Measurements from ENCODE around the gene GNG8. TPM values are rescaled to one million over a fixed set of nuclear protein-coding genes. Genes with fewer than 3 reads are reported as not detected.

GNG8 gene
- total and polyA plus RNA-seq, 2 of the 13 experiments (the other 11 are each of a cell fraction or from before 2014, with no cell fraction given): not detected

DNA sequence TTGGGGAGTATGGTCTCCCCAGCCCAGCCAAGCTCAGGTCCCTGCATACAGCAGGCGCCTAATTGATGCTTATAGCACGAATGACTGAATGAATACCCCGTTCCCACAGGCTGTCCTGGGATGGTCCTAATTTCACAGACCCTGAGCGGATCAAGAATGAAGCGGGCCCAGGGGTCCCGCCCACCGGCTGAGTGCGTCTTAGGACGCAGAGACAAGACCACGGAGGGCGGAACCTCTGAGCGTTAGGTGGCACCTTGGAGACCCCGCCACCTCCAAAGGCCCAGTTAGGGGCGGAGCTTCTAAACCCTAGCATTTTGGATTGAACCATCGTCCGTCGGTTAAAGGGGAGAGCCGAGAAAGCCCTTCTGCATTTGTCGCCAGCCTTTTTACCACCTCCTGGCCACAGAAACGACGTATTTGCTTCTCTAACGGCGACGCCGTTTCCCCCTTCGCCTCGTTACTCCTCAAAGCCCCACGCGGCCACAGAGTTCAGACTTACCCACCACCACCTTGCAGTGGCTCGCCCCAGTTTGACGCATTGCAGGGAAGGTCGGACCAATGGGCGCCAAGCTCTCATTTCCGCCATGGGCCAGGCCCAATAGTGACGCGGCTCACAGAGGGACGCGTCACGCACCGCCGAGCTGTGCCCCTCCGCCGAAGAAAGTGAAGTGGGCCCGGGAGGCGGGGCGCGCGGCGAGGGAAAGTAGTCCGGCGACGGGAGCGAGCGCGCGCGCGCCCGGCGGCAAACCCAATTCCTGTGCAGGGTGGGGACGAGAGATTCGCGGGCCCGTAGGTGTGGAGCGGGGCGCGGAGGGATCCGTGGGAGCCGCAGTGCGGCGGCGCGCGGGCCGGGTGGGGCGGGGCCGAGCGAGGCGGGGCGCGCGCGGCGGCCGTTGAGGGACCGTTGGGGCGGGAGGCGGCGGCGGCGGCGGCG, 35.4 kb downstream of the GNG8 start (continued):
- TF ChIP-seq SPEN (CRISPR knock-in tag; IDR thresholded peaks at IDR 0.05; ENCODE audit: low read depth) (peak; percentile 90), ZNF878 (CRISPR knock-in tag; IDR thresholded peaks at IDR 0.05) (no peak), ZNF615 (CRISPR knock-in tag; IDR thresholded peaks at IDR 0.05; ENCODE audit: borderline replicate concordance) (0 out of 2 replicates have a peak, but pooled peaks have one; percentile 73), ZNF441 (CRISPR knock-in tag; IDR thresholded peaks at IDR 0.05; ENCODE audit: borderline replicate concordance) (peak; percentile 35; the same call in 1 of the 2 replicates), ZMAT3 (CRISPR knock-in tag; conservative IDR thresholded peaks at IDR 0.05) (no peak), CBX2 (IDR thresholded peaks at IDR 0.05; ENCODE audit: low read depth, low read length) (no peak), CBX2 (CRISPR knock-in tag; IDR thresholded peaks at IDR 0.05; ENCODE audit: low read depth) (no peak), ZNF235 (CRISPR knock-in tag; IDR thresholded peaks at IDR 0.05; ENCODE audit: borderline replicate concordance) (no peak), ZNF446 (CRISPR knock-in tag; IDR thresholded peaks at IDR 0.05) (peak; percentile 49; the same call in 1 of the 2 replicates), KDM3A (CRISPR knock-in tag; IDR thresholded peaks at IDR 0.05; ENCODE audit: low read depth) (peak; percentile 93), ZNF3 (CRISPR knock-in tag; IDR thresholded peaks at IDR 0.05) (peak; percentile 96), ZNF746 (CRISPR knock-in tag; IDR thresholded peaks at IDR 0.05) (0 out of 2 replicates have a peak, but pooled peaks have one; percentile 81), ZNF570 (CRISPR knock-in tag; IDR thresholded peaks at IDR 0.05; ENCODE audit: borderline replicate concordance) (no peak), ZNF543 (CRISPR knock-in tag; IDR thresholded peaks at IDR 0.05) (no peak), PAWR (CRISPR knock-in tag; IDR thresholded peaks at IDR 0.05; ENCODE audit: borderline replicate concordance) (no peak)
- TF ChIP-seq, protein P1, sequence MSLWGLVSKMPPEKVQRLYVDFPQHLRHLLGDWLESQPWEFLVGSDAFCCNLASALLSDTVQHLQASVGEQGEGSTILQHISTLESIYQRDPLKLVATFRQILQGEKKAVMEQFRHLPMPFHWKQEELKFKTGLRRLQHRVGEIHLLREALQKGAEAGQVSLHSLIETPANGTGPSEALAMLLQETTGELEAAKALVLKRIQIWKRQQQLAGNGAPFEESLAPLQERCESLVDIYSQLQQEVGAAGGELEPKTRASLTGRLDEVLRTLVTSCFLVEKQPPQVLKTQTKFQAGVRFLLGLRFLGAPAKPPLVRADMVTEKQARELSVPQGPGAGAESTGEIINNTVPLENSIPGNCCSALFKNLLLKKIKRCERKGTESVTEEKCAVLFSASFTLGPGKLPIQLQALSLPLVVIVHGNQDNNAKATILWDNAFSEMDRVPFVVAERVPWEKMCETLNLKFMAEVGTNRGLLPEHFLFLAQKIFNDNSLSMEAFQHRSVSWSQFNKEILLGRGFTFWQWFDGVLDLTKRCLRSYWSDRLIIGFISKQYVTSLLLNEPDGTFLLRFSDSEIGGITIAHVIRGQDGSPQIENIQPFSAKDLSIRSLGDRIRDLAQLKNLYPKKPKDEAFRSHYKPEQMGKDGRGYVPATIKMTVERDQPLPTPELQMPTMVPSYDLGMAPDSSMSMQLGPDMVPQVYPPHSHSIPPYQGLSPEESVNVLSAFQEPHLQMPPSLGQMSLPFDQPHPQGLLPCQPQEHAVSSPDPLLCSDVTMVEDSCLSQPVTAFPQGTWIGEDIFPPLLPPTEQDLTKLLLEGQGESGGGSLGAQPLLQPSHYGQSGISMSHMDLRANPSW (CRISPR knock-in tag; IDR thresholded peaks at IDR 0.05; ENCODE audit: borderline replicate concordance): no peak
- TF ChIP-seq, protein P2, sequence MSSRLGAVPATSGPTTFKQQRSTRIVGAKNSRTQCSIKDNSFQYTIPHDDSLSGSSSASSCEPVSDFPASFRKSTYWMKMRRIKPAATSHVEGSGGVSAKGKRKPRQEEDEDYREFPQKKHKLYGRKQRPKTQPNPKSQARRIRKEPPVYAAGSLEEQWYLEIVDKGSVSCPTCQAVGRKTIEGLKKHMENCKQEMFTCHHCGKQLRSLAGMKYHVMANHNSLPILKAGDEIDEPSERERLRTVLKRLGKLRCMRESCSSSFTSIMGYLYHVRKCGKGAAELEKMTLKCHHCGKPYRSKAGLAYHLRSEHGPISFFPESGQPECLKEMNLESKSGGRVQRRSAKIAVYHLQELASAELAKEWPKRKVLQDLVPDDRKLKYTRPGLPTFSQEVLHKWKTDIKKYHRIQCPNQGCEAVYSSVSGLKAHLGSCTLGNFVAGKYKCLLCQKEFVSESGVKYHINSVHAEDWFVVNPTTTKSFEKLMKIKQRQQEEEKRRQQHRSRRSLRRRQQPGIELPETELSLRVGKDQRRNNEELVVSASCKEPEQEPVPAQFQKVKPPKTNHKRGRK (CRISPR knock-in tag; IDR thresholded peaks at IDR 0.05): no peak
- TF ChIP-seq, protein P3, sequence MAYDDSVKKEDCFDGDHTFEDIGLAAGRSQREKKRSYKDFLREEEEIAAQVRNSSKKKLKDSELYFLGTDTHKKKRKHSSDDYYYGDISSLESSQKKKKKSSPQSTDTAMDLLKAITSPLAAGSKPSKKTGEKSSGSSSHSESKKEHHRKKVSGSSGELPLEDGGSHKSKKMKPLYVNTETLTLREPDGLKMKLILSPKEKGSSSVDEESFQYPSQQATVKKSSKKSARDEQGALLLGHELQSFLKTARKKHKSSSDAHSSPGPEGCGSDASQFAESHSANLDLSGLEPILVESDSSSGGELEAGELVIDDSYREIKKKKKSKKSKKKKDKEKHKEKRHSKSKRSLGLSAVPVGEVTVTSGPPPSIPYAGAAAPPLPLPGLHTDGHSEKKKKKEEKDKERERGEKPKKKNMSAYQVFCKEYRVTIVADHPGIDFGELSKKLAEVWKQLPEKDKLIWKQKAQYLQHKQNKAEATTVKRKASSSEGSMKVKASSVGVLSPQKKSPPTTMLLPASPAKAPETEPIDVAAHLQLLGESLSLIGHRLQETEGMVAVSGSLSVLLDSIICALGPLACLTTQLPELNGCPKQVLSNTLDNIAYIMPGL (CRISPR knock-in tag; IDR thresholded peaks at IDR 0.05; ENCODE audit: borderline replicate concordance in 1 of 2, low read depth in 1 of 2): peak; percentile 75 to 81; a peak in 2 of 4 replicates
- TF ChIP-seq, protein P4, sequence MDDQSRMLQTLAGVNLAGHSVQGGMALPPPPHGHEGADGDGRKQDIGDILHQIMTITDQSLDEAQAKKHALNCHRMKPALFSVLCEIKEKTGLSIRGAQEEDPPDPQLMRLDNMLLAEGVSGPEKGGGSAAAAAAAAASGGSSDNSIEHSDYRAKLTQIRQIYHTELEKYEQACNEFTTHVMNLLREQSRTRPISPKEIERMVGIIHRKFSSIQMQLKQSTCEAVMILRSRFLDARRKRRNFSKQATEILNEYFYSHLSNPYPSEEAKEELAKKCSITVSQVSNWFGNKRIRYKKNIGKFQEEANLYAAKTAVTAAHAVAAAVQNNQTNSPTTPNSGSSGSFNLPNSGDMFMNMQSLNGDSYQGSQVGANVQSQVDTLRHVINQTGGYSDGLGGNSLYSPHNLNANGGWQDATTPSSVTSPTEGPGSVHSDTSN (CRISPR knock-in tag; IDR thresholded peaks at IDR 0.05; ENCODE audit: borderline replicate concordance): no peak
